GM12872 (cell line): Measurements from ENCODE around the gene WDR53.

Source experiments
- CTCF ChIP-seq: IDR thresholded peaks from 3 replicates; pipeline ENCODE4 v1.5.1; 2011; ENCODE audit warnings: low read depth, mild to moderate bottlenecking, low read length, moderate library complexity; ENCODE audit not compliant: insufficient read depth

The WDR53 gene

GRCh38 chr3:196572389-196572788 lies 4.0 kb upstream of the WDR53 start:
- no peak for TF ChIP-seq CTCF

- TF ChIP-seq CTCF: no peak
Measured at GRCh38 chr3:196569003-196569516, 706 bp upstream of the WDR53 start.

DNA sequence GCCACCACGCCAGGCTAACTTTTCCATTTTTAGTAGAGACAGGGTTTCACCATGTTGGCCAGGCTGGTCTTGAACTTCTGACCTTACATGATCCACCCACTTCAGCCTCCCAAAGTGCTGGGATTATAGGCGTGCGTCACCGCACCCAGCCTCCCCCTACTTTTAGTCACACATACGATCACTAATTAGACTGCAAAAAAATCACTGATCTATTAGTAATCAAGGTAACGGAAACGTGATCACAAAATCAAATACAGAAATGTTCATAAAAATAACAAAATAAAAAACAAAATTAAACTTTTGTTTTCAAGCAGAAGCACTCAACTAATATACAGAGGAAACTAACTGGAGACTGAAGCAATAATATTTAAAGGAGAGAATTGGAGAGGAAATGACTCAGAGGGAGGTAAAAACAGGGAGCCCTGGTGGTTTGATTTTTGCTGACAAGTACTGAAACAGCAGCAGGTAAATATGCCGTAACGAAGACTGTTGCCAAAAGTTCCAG lies 4.6 kb downstream of the WDR53 start:
- no peak for TF ChIP-seq CTCF

- no peak for TF ChIP-seq CTCF
Measured at GRCh38 chr3:196559826-196560225, 8.5 kb downstream of the WDR53 start.

- TF ChIP-seq CTCF: no peak
Measured at GRCh38 chr3:196558476-196558875, 9.9 kb downstream of the WDR53 start.

GRCh38 chr3:196557236-196557635 lies 11.1 kb downstream of the WDR53 start:
- TF ChIP-seq CTCF: no peak

- no peak for TF ChIP-seq CTCF
Measured at GRCh38 chr3:196555295-196555694, 13.1 kb downstream of the WDR53 start.
